ENCODE measurements around the gene FZR1. TPM values are rescaled to one million over a fixed set of nuclear protein-coding genes. Genes with fewer than 3 reads are reported as not detected.

FZR1 gene
- total RNA-seq, 1 experiment from 2014 or later, result 51.4 TPM

- no peaks in the 10 kb centered on the region for H3K27me3 ChIP-seq (ENCODE audit: insufficient read depth, low read length)
- no peak overlapping the region for H3K4me3 Mint-ChIP-seq
- no peak overlapping the region for H2BK15ac ChIP-seq (ENCODE audit: low read depth, low read length)
- H3K23ac ChIP-seq (ENCODE audit: insufficient read length, low read depth, low read length), result no peak overlapping the region
- no peak for TF ChIP-seq CTCF (conservative IDR thresholded peaks at IDR 0.05)
- no peak overlapping the region for H3K4ac ChIP-seq (ENCODE audit: low read depth, low read length)
- H3K9ac ChIP-seq (ENCODE audit: extremely low read depth, insufficient read length, low read length), result no peak overlapping the region
- DNase-seq, result no peak
- WGBS (ENCODE audit: extremely low coverage, insufficient read length, low lambda C conversion rate), result no CpG with 5 or more reads among the region's 14 CpGs
- H3K9me3 Mint-ChIP-seq, result no peaks in the 10 kb centered on the region
- H3K4me1 ChIP-seq (ENCODE audit: insufficient read depth, low read length), result no peaks in the 10 kb centered on the region
- H3K36me3 Mint-ChIP-seq (ENCODE audit: insufficient read depth in 1 of 3, low read depth in 3 of 3), result peaks cover 17 to 58% (median 56%) of the 10 kb centered on the region in 3 experiments; a peak in 6 of 7 replicates
- H3K18ac ChIP-seq (ENCODE audit: insufficient read length, low read depth, low read length), result no peak overlapping the region
- H3K27ac ChIP-seq (ENCODE audit: insufficient read length, low read depth, low read length), result no peak overlapping the region
- H3K4me1 Mint-ChIP-seq, result peaks cover 6 to 14% of the 10 kb centered on the region in 2 experiments; a peak in 3 of 4 replicates
- H4K5ac ChIP-seq (ENCODE audit: insufficient read length, low read depth, low read length), result no peak overlapping the region
- no peak overlapping the region for H3K14ac ChIP-seq (ENCODE audit: insufficient read depth, low read length)
- no peak overlapping the region for H2BK120ac ChIP-seq (ENCODE audit: low read depth, low read length, poor library complexity, severe bottlenecking)
- no peak overlapping the region for H4K91ac ChIP-seq (ENCODE audit: insufficient read length, low read depth, low read length)
- no peaks in the 10 kb centered on the region for H3K23me2 ChIP-seq (ENCODE audit: insufficient read length, low read depth, low read length, poor library complexity, severe bottlenecking)
- no peak overlapping the region for H2AFZ ChIP-seq (ENCODE audit: low read length)
- H3K4me2 ChIP-seq (ENCODE audit: insufficient read depth, insufficient read length, low read length), result no peak overlapping the region
- H3K9me3 ChIP-seq (ENCODE audit: control insufficient read depth, low read depth, low read length), result no peaks in the 10 kb centered on the region
- H2BK20ac ChIP-seq (ENCODE audit: low read depth, low read length, poor library complexity, severe bottlenecking), result no peak overlapping the region
- H4K20me1 ChIP-seq (ENCODE audit: control insufficient read depth, insufficient read depth, insufficient read length), result no peaks in the 10 kb centered on the region
- H2BK5ac ChIP-seq (ENCODE audit: insufficient read length, low read length), result no peak overlapping the region
- no peaks in the 10 kb centered on the region; the same call in 1 of the 2 replicates for H3K27me3 Mint-ChIP-seq (ENCODE audit: low read depth)
- no peak overlapping the region for H3T11ph ChIP-seq (ENCODE audit: low read length)
- no peaks in the 10 kb centered on the region for H3K79me2 ChIP-seq (ENCODE audit: insufficient read depth, low read length)
- H3K79me1 ChIP-seq (ENCODE audit: insufficient read depth, low read depth, low read length, poor library complexity, severe bottlenecking), result no peaks in the 10 kb centered on the region
- no peak overlapping the region for H2BK12ac ChIP-seq (ENCODE audit: insufficient read length, low read depth, low read length)
- H3K56ac ChIP-seq (ENCODE audit: insufficient read length, low read depth, low read length), result no peak overlapping the region
- H3K27ac Mint-ChIP-seq, result no peak overlapping the region
- no peak overlapping the region for H2AK5ac ChIP-seq (ENCODE audit: insufficient read length, low read length)
- no peak overlapping the region for H4K8ac ChIP-seq (replicated peaks; ENCODE audit: insufficient read length, low read depth, low read length)
These were observed 29.5 kb downstream of the FZR1 start for GRCh38 chr19:3535563-3535965.

Data from H9 (cell line).